Prostate gland (tissue), 2 donors: Measurements from ENCODE around the gene CDC123. TPM values are rescaled to one million over a fixed set of nuclear protein-coding genes. Genes with fewer than 3 reads are reported as not detected.
A peak's percentile ranks its signal among the peaks of the same experiment; 100 is the strongest.
"Not testable (repeated sequence)": the region's sequence is repeated elsewhere in the genome, so short reads cannot be mapped to it uniquely, and the experiment has no call there.

Experiments
- DNase-seq: peaks from one replicate; pipeline ENCODE4 v3.0.0-alpha.2; 2019; ENCODE audit warnings: low spot score
- H3K27ac ChIP-seq, 2 donors: fragments of 200-600 bp; sonication (generic); 2 replicates each; pipeline ENCODE4 v1.5.1; 2017 to 2019
- H3K27me3 ChIP-seq: fragments of 200-600 bp; sonication (generic); replicated peaks from 2 replicates; pipeline ENCODE4 v1.5.1; 2019; ENCODE audit not compliant: insufficient read depth
- H3K36me3 ChIP-seq, 2 donors: fragments of 200-600 bp; sonication (generic); 1 replicate in 1 of 2; 2 replicates in 1 of 2; pipeline versions ENCODE4 v1.5.1 to v1.8.1; 2017 to 2019
- H3K4me1 ChIP-seq: fragments of 200-600 bp; sonication (generic); replicated peaks from 2 replicates; pipeline ENCODE4 v1.5.1; 2019
- H3K4me3 ChIP-seq, 2 donors: fragments of 200-600 bp; sonication (generic); 2 replicates each; pipeline ENCODE4 v1.5.1; 2017 to 2019
- H3K9me3 ChIP-seq: fragments of 200-600 bp; sonication (generic); 2 replicates; pipeline ENCODE4 v1.5.1; 2017
- CTCF ChIP-seq, 4 experiments: fragments of 200-600 bp in 2 of 4; fragments of 450-650 bp in 2 of 4; sonication (generic) in 2 of 4; IDR thresholded peaks; 1 replicate in 3 of 4; 2 replicates in 1 of 4; pipeline ENCODE4 v1.5.1; 2016 to 2019; ENCODE audit warnings: antibody characterized with exemption in 4 of 4, mild to moderate bottlenecking in 2 of 4, moderate library complexity in 2 of 4
- POLR2A ChIP-seq: fragments of 450-650 bp; IDR thresholded peaks from one replicate; pipeline ENCODE4 v1.6.1; 2016; ENCODE audit warnings: antibody characterized with exemption, mild to moderate bottlenecking
- POLR2AphosphoS5 ChIP-seq: sonication (generic); formaldehyde crosslinking; IDR thresholded peaks from one replicate; pipeline ENCODE4 v1.6.1; 2017; ENCODE audit warnings: antibody characterized with exemption
- WGBS: methylation state at CpG from one replicate; pipeline ENCODE4 v1.1.5; 2018; 5-methylcytosine and 5-hydroxymethylcytosine counted together
- intact Hi-C: fragments of 100-400 bp; cut with DNase I; formaldehyde crosslinking; loops from one replicate; pipeline ENCODE4 v1.14.2; 2022
- total RNA-seq, 2 donors: library from RNA; depleted of rRNA; stranded (reverse); fragments of >200 nt; gene quantifications; one replicate each; pipeline ENCODE4 v1.1.0, GENCODE V29; 2016

CDC123 gene
- total RNA-seq, 2 donors from 2014 or later: 52.4 to 63.3 TPM

- Histone ChIP-seq H3K27ac (no peak overlapping the region), H3K4me1 (no peaks in the 10 kb centered on the region), H3K36me3 (no peaks in the 10 kb centered on the region), H3K4me3 (no peak overlapping the region), H3K27me3 (no peaks in the 10 kb centered on the region), H3K9me3 (no peaks in the 10 kb centered on the region)
- intact Hi-C loops: loop anchor here (10.0 kb wide), 1 partner anchor 806 kb away; no protein-coding TSS in a partner anchor
- no peak for DNase-seq
- no peak for TF ChIP-seq CTCF (IDR thresholded peaks at IDR 0.05)
- WGBS: 95% methylated on average over 2 of the region's 2 CpGs
Measured at GRCh38 chr10:12269056-12269455, 73.1 kb downstream of the CDC123 start.

GRCh38 chr10:12271210-12271540, 75.2 kb downstream of the CDC123 start:
- 62% methylated on average over 8 of the region's 8 CpGs for WGBS

GRCh38 chr10:12277862-12278261, 81.9 kb downstream of the CDC123 start:
- intact Hi-C loops, DNase-seq, H3K36me3 ChIP-seq, H3K9me3 ChIP-seq, H3K27me3 ChIP-seq, H3K4me3 ChIP-seq, H3K4me1 ChIP-seq, H3K27ac ChIP-seq: not testable (repeated sequence)
- 83% methylated on average over 7 of the region's 7 CpGs for WGBS

More at GRCh38 chr10:12271210-12271540, 75.2 kb downstream of the CDC123 start:
- no peak for DNase-seq
- H3K4me3 ChIP-seq: no peak overlapping the region
- H3K36me3 ChIP-seq: no peaks in the 10 kb centered on the region
- H3K27me3 ChIP-seq: no peaks in the 10 kb centered on the region
- H3K27ac ChIP-seq: peak overlapping the region in 1 of 2 donors; percentile 9
- intact Hi-C loops: loop anchor here (5.0 kb wide), 1 partner anchor 76 kb away; the partner anchor contains the start of gene CAMK1D
- no peaks in the 10 kb centered on the region for H3K9me3 ChIP-seq
- no peaks in the 10 kb centered on the region for H3K4me1 ChIP-seq
- TF ChIP-seq POLR2AphosphoS5 (no peak), POLR2A (no peak), CTCF (IDR thresholded peaks at IDR 0.05) (no peak)

GRCh38 chr10:12279281-12279680, 83.3 kb downstream of the CDC123 start:
- no peak for DNase-seq
- WGBS: 90% methylated on average over 11 of the region's 11 CpGs
- intact Hi-C loops: no loop called here
- no peaks in the 10 kb centered on the region for H3K36me3 ChIP-seq
- no peaks in the 10 kb centered on the region for H3K9me3 ChIP-seq
- H3K4me3 ChIP-seq: no peak overlapping the region
- no peaks in the 10 kb centered on the region for H3K4me1 ChIP-seq
- no peak overlapping the region for H3K27ac ChIP-seq
- no peaks in the 10 kb centered on the region for H3K27me3 ChIP-seq
- TF ChIP-seq CTCF (IDR thresholded peaks at IDR 0.05) (no peak), POLR2A (no peak), POLR2AphosphoS5 (no peak)

GRCh38 chr10:12287772-12288171, 91.8 kb downstream of the CDC123 start:
- DNase-seq: peak; percentile 9
- intact Hi-C loops: no loop called here
- Histone ChIP-seq H3K4me3 (no peak overlapping the region), H3K27me3 (no peaks in the 10 kb centered on the region), H3K27ac (no peak overlapping the region), H3K9me3 (no peaks in the 10 kb centered on the region), H3K4me1 (no peaks in the 10 kb centered on the region), H3K36me3 (no peaks in the 10 kb centered on the region)
- WGBS: 63% methylated on average over 10 of the region's 10 CpGs
- no peak for TF ChIP-seq POLR2A
- TF ChIP-seq CTCF (IDR thresholded peaks at IDR 0.05): no peak
- TF ChIP-seq POLR2AphosphoS5: no peak

- WGBS: 84% methylated on average over 3 of the region's 3 CpGs
- H3K4me1 ChIP-seq, H3K27me3 ChIP-seq, intact Hi-C loops, H3K27ac ChIP-seq, DNase-seq, H3K9me3 ChIP-seq, H3K36me3 ChIP-seq, H3K4me3 ChIP-seq: not testable (repeated sequence)
Measured at GRCh38 chr10:12297784-12298183, 101.8 kb downstream of the CDC123 start.
